GM23338 (cell line): ENCODE data around the gene ZCCHC24.

ENCODE experiments used
- CTCF ChIP-seq, 2 experiments: fragments of 200-600 bp in 1 of 2; sonication (generic) in 1 of 2; conservative IDR thresholded peaks; 2 replicates each; pipeline versions ENCODE4 v1.5.1 to v1.6.1; 2016 to 2017; ENCODE audit warnings: antibody characterized with exemption in 2 of 2, low read depth in 2 of 2, mild to moderate bottlenecking in 2 of 2, moderate library complexity in 1 of 2
- EZH2 ChIP-seq: fragments of 200-600 bp; sonication (generic); IDR thresholded peaks from one replicate; pipeline ENCODE4 v1.8.0; 2017; ENCODE audit warnings: antibody characterized with exemption, mild to moderate bottlenecking, low read depth; ENCODE audit not compliant: unreplicated experiment

- TF ChIP-seq CTCF (conservative IDR thresholded peaks at IDR 0.05; ENCODE audit: low read depth in 2 of 2), result no peak
- TF ChIP-seq EZH2, result no peak
Observed at GRCh38 chr10:79410315-79411094, 34.9 kb downstream of the ZCCHC24 start.
